Sciatic nerve (tissue), 2 donors: ENCODE data around the gene ZDHHC14. TPM values are rescaled to one million over a fixed set of nuclear protein-coding genes. Genes with fewer than 3 reads are reported as not detected.
"Not testable (repeated sequence)": the region's sequence is repeated elsewhere in the genome, so short reads cannot be mapped to it uniquely, and the experiment has no call there.

Experiments
- ATAC-seq: fragments of 200-7000 bp; cut with Tn5 transposase; one replicate; pipeline ENCODE4 v1.9.1; 2020; ENCODE audit warnings: mild to moderate bottlenecking, moderate library complexity
- DNase-seq: peaks from one replicate; pipeline ENCODE4 v3.0.0-alpha.2; 2020; ENCODE audit warnings: low spot score
- intact Hi-C: fragments of 100-400 bp; cut with DNase I; formaldehyde crosslinking; loops from one replicate; pipeline ENCODE4 v1.14.2; 2022
- total RNA-seq: library from RNA; stranded (reverse); fragmentation: NEBNext Ultra II Directional; extraction: Animal tissue kit (Norgen Biotek cat#: 25700); gene quantifications from one replicate; pipeline ENCODE4 v1.2.1, GENCODE V29; 2021
- donor health status: DM: no; HTN: no; CAD: no.
- donor health status: DM: no; HTN: no; CAD: no.

ZDHHC14 gene
- total RNA-seq, 1 donor from 2014 or later: 19.1 TPM

GRCh38 chr6:157379656-157380457 is 1.1 kb upstream of the ZDHHC14 start:
- DNase-seq: peak; percentile 92
- peak; percentile 96 for ATAC-seq
- intact Hi-C loops: no loop called here

GRCh38 chr6:157380458-157380778 is 572 bp upstream of the ZDHHC14 start:
- DNase-seq: no peak
- peak; percentile 13 for ATAC-seq
- intact Hi-C loops: no loop called here

- ATAC-seq (peak; percentile 35), DNase-seq (peak; percentile 80)
Measured at GRCh38 chr6:157381631-157382621, 936 bp downstream of the ZDHHC14 start.

DNA sequence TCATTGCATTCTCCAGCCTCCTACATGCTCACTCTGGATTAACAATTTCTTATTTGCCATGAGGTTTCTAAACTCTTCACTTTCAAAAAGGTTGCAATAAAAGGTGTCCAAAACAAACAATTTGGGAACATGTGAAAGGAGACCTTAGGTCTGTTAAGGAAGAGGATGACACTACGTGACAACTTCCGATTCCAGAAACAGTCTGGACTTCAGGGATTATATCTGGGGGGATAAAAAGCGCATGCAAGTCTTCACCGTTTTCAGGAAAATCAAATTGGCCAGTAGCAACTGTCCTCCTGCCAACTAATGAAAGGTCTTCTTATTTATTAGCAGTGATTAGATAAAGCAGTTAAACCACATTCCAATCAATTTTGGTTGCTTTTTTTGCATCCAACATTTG is 1.8 kb downstream of the ZDHHC14 start:
- no peak for DNase-seq
- intact Hi-C loops: no loop called here
- no peak for ATAC-seq

More at GRCh38 chr6:157381631-157382621, 936 bp downstream of the ZDHHC14 start:
- intact Hi-C loops: no loop called here

DNA sequence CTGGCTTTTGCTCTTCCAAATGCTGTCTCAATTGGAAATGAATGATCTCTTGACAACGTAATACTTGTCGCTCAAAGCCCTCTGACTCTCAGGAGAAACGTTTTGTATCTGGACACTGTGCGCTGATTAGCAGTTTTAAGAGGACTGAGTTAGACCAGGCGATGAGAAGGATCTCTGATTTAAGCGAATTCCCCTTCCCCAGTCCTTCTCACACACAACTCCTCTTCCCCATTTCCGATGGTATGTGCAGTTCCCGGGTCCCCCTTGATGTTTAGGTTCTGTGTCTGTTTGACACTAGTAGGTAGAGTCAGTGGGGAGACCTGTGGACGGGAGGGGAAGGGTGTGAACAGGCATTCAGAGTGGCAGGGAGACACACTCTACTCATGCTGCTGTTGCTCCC is 2.5 kb downstream of the ZDHHC14 start:
- intact Hi-C loops: no loop called here
- ATAC-seq (no peak), DNase-seq (no peak)

DNA sequence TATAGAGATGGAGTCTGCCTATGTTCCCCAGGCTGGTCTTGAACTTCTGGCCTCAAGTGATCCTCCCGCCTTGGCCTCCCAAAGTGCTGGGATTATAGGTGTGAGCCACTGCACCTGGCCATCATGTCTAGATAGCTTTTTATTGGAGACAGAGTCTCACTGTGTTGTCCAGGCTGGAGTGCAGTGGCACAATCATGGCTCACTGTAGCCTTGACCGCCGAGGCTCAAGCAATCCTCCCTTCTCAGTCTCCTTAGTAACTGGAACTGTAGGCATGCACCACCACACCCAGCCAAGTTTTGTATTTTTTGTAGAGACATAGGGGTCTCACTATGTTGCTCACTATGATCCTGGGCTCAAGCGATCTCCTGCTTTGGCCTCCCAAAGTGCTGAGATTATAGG is 4.0 kb downstream of the ZDHHC14 start:
- intact Hi-C loops, ATAC-seq: not testable (repeated sequence)

GRCh38 chr6:157385482-157385881 is 4.5 kb downstream of the ZDHHC14 start:
- no peak for ATAC-seq
- intact Hi-C loops: no loop called here
- no peak for DNase-seq

More for the DNA sequence above, 4.0 kb downstream of the ZDHHC14 start:
- DNase-seq: not testable (repeated sequence)

GRCh38 chr6:157386023-157386422 is 5.0 kb downstream of the ZDHHC14 start:
- ATAC-seq: no peak
- intact Hi-C loops: no loop called here

GRCh38 chr6:157386454-157386853 is 5.5 kb downstream of the ZDHHC14 start:
- intact Hi-C loops: no loop called here
- DNase-seq: no peak
- ATAC-seq: no peak

More at GRCh38 chr6:157386023-157386422, 5.0 kb downstream of the ZDHHC14 start:
- DNase-seq: no peak

- ATAC-seq (no peak), DNase-seq (no peak)
- intact Hi-C loops: no loop called here
Measured at GRCh38 chr6:157388924-157389323, 7.9 kb downstream of the ZDHHC14 start.

- intact Hi-C loops: no loop called here
- no peak for DNase-seq
- no peak for ATAC-seq
Measured at GRCh38 chr6:157390273-157391060, 9.5 kb downstream of the ZDHHC14 start.

- no peak for DNase-seq
- peak; percentile 53 for ATAC-seq
- intact Hi-C loops: no loop called here
Measured at GRCh38 chr6:157392927-157393668, 12.1 kb downstream of the ZDHHC14 start.

DNA sequence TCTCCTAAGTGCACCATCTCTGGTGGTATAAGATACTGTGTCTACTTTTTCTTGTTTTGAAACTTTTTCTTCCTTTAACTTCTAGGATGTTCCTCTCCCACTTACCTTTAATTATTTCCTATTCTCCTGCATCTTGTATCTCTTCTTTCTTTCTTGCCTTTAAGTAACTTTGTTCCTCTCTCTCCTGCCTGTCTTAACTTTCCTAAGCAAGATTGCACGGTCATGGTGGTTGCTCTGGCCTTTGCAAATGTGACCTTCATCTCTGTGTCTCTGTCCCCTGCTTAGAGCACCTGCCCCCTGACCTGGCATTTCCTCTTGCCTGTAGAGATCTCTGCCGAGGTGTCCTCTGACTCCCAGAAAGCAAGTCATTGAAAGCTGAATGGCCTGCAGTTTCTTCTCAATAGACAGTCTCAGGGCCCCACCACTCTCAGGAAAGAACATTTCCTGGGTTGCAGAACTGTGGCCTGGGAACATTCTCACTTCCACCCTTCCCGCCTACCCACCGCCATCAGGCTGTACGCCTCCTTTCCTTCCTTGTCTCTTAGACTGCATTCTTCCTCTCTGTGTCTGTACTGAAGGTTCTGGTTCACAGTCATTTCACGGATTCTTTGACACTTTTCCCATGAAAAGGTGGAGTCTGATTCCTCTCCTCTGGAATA is 12.8 kb downstream of the ZDHHC14 start:
- DNase-seq: no peak
- intact Hi-C loops: no loop called here
- no peak for ATAC-seq

DNA sequence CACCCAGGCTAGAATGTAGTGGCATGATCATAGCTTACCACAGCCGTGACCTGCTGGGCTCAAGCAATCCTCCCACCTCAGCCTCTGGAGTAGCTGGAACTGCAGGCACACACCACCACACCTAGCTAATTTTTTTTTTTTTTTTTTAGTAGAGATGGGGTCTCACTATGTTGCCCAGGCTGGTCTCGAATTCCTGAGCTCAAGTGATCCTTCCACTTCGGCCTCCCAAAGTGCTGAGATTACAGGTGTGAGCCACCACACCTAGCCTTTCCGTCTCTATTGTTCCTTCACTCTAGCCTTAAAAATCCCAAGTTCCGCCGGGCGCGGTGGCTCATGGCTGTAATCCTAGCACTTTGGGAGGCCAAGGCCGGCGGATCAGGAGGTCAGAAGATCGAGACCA is 14.2 kb downstream of the ZDHHC14 start:
- DNase-seq, intact Hi-C loops, ATAC-seq: not testable (repeated sequence)

DNA sequence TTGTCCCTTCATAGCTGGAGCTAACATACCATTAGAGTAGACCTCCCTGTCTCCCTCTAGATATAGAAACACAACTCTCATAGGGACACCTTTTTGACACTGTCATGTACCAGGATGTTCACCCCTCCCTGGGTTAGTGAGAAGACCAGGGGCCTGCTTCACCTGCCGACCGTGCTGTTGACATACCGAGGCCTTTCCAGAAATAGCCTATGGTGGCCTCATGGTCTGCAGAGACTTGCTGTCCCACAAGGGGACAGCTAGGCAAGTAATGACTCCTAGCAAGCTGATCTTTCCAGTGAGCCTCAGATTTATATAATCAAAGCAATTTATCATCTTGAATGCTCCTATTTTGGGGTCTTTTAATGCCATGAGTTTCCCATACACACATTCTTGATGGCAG is 15.0 kb downstream of the ZDHHC14 start:
- intact Hi-C loops: no loop called here
- no peak for ATAC-seq
- DNase-seq: no peak

DNA sequence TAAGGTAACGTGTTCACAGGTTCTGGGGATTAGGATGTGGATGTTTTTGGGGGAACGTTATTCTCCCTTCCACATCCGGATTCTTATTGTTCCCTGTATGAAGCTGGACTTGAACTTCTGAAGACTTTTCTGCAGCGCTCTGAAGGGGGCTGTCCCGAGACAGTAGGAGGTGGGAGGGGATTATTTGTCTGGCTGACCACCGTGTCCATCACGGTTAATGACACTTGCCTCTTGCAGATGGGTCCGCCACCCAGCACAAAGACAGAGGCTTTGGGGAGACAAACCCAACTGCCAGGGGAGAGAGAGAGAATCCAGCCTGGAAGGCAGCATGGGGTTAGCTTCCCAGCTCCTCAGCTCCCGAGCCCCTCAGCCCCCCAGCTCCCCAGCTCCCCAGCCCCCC is 16.7 kb downstream of the ZDHHC14 start:
- DNase-seq (no peak), ATAC-seq (no peak)
- intact Hi-C loops: no loop called here

DNA sequence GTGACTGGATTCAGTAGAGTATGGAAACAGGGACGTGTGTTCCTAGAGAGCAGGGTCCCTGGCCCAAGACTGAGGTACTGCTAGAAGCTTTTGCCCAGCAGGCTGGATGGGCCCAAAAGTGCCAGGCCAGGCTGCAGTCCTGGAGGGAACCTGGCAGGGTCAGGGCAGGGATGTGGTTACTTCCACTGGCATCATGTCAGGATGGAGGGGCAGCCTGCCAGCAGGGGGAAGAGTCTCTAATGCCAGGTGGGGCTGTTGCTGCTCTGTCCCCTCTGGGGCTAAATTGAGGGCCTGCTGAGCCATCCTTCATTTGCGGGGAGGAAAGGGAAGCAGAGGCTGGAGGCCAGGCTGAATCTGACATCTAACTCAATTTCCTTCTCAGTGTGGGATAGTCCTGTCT is 17.2 kb downstream of the ZDHHC14 start:
- intact Hi-C loops: no loop called here
- DNase-seq: no peak
- no peak for ATAC-seq

DNA sequence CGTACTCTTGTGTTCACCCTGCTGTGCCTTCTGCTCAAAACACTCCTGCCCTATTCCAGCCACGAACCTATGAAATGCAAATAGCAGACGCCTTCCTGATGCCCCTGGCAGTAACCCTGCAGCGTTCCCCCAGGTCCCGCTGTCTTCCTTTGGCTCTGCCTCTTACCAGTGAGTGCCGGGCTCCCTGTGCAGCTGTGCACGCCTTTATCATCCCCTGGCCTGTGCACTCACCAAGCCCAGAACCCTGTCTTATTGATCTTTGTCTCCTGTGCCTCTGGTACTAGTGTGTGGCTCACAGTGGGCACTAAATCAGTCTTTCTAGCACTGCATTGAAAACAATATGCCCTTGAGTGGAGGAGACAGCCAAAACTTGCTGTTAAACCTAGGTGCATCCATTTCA is 19.7 kb downstream of the ZDHHC14 start:
- intact Hi-C loops: no loop called here
- ATAC-seq (no peak), DNase-seq (no peak)
